ENCODE results near the gene GRIK4.

The GRIK4 gene

DNA sequence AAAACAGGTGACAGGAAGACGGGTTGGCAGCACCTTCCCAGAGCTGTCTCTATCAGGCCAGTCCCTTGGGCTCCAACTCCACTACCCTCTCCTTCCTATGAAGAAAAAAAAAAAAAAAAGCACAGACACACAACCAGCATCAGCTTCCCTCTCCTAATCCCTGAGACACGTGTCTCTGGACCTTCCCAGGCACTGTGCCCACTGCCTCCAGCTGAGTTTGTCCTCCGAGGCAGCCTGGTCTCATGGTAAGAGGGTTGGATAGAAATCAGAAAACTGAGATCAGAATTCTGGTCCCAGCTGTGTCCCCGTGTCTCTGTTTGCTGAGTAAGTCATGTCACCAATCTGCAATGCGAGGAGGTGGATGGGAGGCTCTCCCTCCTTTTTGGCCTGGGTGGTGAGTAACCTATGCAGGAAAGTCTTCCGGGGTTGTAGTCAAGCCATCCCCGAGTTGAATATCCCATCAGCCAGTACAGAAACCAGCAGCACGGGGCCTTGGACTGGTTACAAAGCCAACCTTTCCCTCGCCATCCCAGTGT is 318.6 kb downstream of the GRIK4 start:
- Histone ChIP-seq H3K4me2 (ENCODE audit: low read length) (no peak overlapping the region), H3K9me2 (replicated peaks; ENCODE audit: control insufficient read depth, low read length) (no peaks in the 10 kb centered on the region), H3K27ac (ENCODE audit: low read depth, low read length) (no peak overlapping the region), H4K20me1 (ENCODE audit: control insufficient read depth, insufficient read depth, low read depth, low read length) (no peaks in the 10 kb centered on the region; the same call in 1 of the 2 replicates), H3K27me3 (ENCODE audit: control insufficient read depth, low read length) (peaks cover 2% of the 10 kb centered on the region; the same call in 1 of the 2 replicates), H3K9me3 (ENCODE audit: control insufficient read depth, insufficient read depth, low read length) (no peaks in the 10 kb centered on the region), H3K79me2 (ENCODE audit: control insufficient read depth, low read length) (no peaks in the 10 kb centered on the region), H3K36me3 (ENCODE audit: control insufficient read depth, low read length) (no peaks in the 10 kb centered on the region), H3K4me3 (ENCODE audit: low read length) (no peak overlapping the region), H3F3A (ENCODE audit: control insufficient read depth, insufficient read depth) (no peaks in the 10 kb centered on the region), H3K4me1 (ENCODE audit: control insufficient read depth, low read length) (no peaks in the 10 kb centered on the region)
- TF ChIP-seq EZH2phosphoT487 (IDR thresholded peaks at IDR 0.05; ENCODE audit: borderline replicate concordance, low read length): no peak
- TF ChIP-seq, protein P1, sequence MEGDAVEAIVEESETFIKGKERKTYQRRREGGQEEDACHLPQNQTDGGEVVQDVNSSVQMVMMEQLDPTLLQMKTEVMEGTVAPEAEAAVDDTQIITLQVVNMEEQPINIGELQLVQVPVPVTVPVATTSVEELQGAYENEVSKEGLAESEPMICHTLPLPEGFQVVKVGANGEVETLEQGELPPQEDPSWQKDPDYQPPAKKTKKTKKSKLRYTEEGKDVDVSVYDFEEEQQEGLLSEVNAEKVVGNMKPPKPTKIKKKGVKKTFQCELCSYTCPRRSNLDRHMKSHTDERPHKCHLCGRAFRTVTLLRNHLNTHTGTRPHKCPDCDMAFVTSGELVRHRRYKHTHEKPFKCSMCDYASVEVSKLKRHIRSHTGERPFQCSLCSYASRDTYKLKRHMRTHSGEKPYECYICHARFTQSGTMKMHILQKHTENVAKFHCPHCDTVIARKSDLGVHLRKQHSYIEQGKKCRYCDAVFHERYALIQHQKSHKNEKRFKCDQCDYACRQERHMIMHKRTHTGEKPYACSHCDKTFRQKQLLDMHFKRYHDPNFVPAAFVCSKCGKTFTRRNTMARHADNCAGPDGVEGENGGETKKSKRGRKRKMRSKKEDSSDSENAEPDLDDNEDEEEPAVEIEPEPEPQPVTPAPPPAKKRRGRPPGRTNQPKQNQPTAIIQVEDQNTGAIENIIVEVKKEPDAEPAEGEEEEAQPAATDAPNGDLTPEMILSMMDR (IDR thresholded peaks at IDR 0.05; ENCODE audit: low read depth, low read length, poor library complexity, severe bottlenecking): no peak

DNA sequence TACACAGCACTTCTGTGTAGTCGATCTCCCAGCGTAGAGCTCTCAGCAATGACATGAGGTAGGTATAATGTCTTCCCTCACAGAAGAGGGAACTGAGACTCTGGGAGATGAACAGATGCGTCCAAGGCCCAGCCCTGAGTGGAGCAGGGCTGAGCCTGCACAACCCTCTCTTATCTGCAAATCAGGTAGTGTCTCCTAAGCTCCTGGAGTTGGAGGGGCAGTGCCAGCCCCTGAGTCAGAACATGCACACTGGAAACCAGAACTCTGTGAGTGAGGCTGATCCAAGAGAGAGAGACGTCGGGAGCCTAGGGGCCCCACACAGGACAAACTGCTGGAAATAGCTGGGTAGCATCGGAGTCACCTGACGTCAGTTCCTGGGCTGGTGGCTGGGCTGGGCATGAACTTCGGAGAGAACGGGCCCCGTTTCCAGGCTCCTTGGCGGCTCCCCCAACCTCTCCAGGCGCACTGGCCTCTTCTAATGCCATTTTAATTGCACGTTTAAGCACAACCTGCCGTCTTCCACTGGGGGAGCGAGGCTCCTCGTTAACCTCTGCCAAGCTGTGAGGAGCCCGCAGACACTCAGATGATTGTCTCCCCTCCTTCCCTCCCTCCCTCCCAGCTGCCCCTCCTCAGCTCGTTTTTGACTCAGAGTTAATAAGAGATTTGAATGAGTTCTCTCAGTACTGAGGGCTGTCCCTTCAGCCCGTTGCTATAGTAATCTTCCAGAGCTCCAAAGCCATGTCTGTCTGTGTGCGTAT is 321.1 kb downstream of the GRIK4 start:
- Histone ChIP-seq H3K36me3 (ENCODE audit: control insufficient read depth, low read length) (no peaks in the 10 kb centered on the region), H3K79me2 (ENCODE audit: control insufficient read depth, low read length) (no peaks in the 10 kb centered on the region)
- no peak for TF ChIP-seq EZH2phosphoT487 (IDR thresholded peaks at IDR 0.05; ENCODE audit: borderline replicate concordance, low read length)

DNA sequence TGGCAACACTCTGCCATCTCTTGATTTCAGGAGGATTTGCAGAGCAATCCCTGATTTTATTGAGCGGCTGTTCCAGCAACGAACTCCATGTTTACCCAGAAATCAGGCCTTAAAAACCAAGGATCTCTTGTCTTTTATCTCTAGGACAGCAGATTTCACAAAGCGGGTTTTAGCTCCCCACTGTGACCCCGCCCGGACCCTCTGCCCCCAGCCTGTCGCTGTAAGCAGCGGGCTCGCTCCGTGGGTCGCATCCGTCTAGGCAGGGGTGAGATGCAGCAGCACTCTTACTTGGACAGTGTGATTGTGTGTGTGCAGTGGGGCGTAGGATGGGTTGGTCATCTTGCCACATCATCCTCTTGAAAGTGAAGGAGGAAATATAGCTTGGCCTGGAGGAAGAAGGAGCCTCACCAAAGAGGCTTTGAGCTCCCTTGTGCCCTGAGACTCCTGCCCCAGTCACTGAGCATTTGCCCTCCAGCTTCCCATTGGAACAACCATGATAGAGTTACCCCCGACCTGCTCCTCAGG is 323.2 kb downstream of the GRIK4 start:
- no peak for TF ChIP-seq EZH2phosphoT487 (IDR thresholded peaks at IDR 0.05; ENCODE audit: borderline replicate concordance, low read length)
- Histone ChIP-seq H4K20me1 (ENCODE audit: control insufficient read depth, insufficient read depth, low read depth, low read length) (no peaks in the 10 kb centered on the region), H3K4me1 (ENCODE audit: control insufficient read depth, low read length) (peaks cover 2% of the 10 kb centered on the region), H3K9me2 (replicated peaks; ENCODE audit: control insufficient read depth, low read length) (no peaks in the 10 kb centered on the region), H3K27me3 (ENCODE audit: control insufficient read depth, low read length) (peaks cover 19% of the 10 kb centered on the region), H3F3A (ENCODE audit: control insufficient read depth, insufficient read depth) (no peaks in the 10 kb centered on the region), H3K4me3 (ENCODE audit: low read length) (no peak overlapping the region), H3K79me2 (ENCODE audit: control insufficient read depth, low read length) (no peaks in the 10 kb centered on the region), H3K27ac (ENCODE audit: low read depth, low read length) (no peak overlapping the region), H3K36me3 (ENCODE audit: control insufficient read depth, low read length) (no peaks in the 10 kb centered on the region), H3K9me3 (ENCODE audit: control insufficient read depth, insufficient read depth, low read length) (no peaks in the 10 kb centered on the region), H3K4me2 (ENCODE audit: low read length) (no peak overlapping the region)

More for the DNA sequence above, 321.1 kb downstream of the GRIK4 start:
- Histone ChIP-seq H4K20me1 (ENCODE audit: control insufficient read depth, insufficient read depth, low read depth, low read length) (no peaks in the 10 kb centered on the region; the same call in 1 of the 2 replicates), H3K27me3 (ENCODE audit: control insufficient read depth, low read length) (peaks cover 21% of the 10 kb centered on the region), H3K9me3 (ENCODE audit: control insufficient read depth, insufficient read depth, low read length) (no peaks in the 10 kb centered on the region), H3K4me1 (ENCODE audit: control insufficient read depth, low read length) (no peaks in the 10 kb centered on the region), H3F3A (ENCODE audit: control insufficient read depth, insufficient read depth) (no peaks in the 10 kb centered on the region), H3K9me2 (replicated peaks; ENCODE audit: control insufficient read depth, low read length) (no peaks in the 10 kb centered on the region), H3K4me3 (ENCODE audit: low read length) (no peak overlapping the region), H3K27ac (ENCODE audit: low read depth, low read length) (no peak overlapping the region), H3K4me2 (ENCODE audit: low read length) (no peak overlapping the region)

DNA sequence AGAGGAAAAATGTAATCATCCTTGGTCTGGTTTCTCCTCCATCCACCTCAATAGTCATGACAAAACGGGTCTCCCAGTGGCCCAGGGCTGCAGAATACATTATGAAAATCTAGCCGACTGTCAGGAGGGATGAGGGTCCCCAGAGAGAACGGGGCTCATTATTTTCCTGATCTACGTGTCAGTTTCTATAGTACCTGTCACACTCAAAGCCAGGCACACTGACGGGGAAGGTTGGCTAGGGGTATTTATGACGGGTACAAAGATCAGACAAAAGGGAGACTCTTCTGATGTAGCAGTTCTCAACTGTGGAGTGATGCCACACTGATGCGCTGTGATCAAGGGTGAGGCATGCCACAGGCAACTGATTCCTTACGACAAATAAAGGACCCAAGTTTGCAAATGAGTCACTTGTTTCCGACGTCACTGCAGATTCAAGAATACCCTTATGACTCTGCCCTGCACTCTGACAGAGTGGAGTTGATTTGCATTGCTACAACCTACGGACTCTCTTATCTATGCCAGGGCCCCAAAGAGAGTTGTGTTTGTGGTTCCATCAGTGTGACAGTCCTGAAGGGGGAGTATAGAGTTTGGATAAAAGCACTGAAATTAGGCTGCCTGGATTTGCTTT is 324.2 kb downstream of the GRIK4 start:
- Histone ChIP-seq H3K27ac (ENCODE audit: low read depth, low read length) (no peak overlapping the region), H3K4me3 (ENCODE audit: low read length) (no peak overlapping the region), H4K20me1 (ENCODE audit: control insufficient read depth, insufficient read depth, low read depth, low read length) (no peaks in the 10 kb centered on the region), H3K36me3 (ENCODE audit: control insufficient read depth, low read length) (no peaks in the 10 kb centered on the region), H3K4me2 (ENCODE audit: low read length) (no peak overlapping the region), H3K79me2 (ENCODE audit: control insufficient read depth, low read length) (no peaks in the 10 kb centered on the region), H3K4me1 (ENCODE audit: control insufficient read depth, low read length) (peaks cover 11% of the 10 kb centered on the region), H3K9me2 (replicated peaks; ENCODE audit: control insufficient read depth, low read length) (no peaks in the 10 kb centered on the region), H3K27me3 (ENCODE audit: control insufficient read depth, low read length) (peaks cover 19% of the 10 kb centered on the region), H3K9me3 (ENCODE audit: control insufficient read depth, insufficient read depth, low read length) (no peaks in the 10 kb centered on the region), H3F3A (ENCODE audit: control insufficient read depth, insufficient read depth) (no peaks in the 10 kb centered on the region)
- TF ChIP-seq EZH2phosphoT487 (IDR thresholded peaks at IDR 0.05; ENCODE audit: borderline replicate concordance, low read length): no peak
- TF ChIP-seq, protein P1 (IDR thresholded peaks at IDR 0.05; ENCODE audit: low read depth, low read length, poor library complexity, severe bottlenecking): no peak

All from DOHH2 (cell line).